HG02938 (cell line): ENCODE results near the gene SRGAP1.
"Not testable (repeated sequence)": the region's sequence is repeated elsewhere in the genome, so short reads cannot be mapped to it uniquely, and the experiment has no call there.

ENCODE experiments used
- ATAC-seq: cut with Tn5 transposase; IDR thresholded peaks from one replicate; pipeline ENCODE4 v1.9.1; 2021; ENCODE audit warnings: mild to moderate bottlenecking, moderate library complexity; ENCODE audit not compliant: unreplicated experiment

Gene SRGAP1

DNA sequence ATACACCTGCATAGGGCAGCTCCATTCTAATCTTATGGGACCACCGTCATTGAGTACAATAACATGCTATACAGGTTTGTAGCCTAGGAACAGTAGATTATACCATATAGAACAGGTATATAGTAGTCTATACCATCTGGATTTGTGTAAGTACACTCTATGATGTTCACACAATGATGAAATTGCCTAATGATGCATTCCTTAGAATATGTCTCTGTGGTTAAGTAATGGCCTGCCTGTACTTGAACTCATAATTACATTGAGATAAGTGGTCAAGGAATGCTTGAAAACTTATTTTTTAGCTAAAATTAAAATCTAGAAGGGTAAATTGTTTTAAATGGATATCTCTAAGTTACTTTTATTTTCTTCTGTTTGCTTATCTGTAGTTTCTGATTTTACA is 152.7 kb downstream of the SRGAP1 start:
- no peak for ATAC-seq

- ATAC-seq: no peak
These were observed 154.1 kb downstream of the SRGAP1 start for GRCh38 chr12:63998584-63998983.

- no peak for ATAC-seq
These were observed 155.4 kb downstream of the SRGAP1 start for GRCh38 chr12:63999853-64000252.

- ATAC-seq: no peak
These were observed 156.9 kb downstream of the SRGAP1 start for GRCh38 chr12:64001439-64001838.

DNA sequence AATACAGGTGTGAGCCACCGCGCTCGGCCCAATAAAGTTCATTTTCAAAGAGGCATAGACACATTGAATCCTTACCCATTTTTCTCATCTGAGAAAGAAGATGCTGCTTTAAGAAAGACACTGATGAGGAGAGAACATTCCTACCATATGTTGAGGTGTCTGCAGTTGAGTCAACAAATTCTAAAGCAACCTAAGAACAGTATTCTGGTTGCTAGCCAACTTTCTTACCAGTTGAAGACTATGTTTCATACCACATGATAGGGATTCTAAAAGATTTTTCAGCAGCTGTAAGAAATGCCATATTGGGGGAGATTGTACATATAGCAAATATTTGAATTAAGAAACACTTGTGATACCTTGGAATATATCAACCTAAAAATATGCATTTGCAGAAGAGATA is 160.1 kb downstream of the SRGAP1 start:
- no peak for ATAC-seq

GRCh38 chr12:64006211-64006825 is 161.8 kb downstream of the SRGAP1 start:
- no peak for ATAC-seq

DNA sequence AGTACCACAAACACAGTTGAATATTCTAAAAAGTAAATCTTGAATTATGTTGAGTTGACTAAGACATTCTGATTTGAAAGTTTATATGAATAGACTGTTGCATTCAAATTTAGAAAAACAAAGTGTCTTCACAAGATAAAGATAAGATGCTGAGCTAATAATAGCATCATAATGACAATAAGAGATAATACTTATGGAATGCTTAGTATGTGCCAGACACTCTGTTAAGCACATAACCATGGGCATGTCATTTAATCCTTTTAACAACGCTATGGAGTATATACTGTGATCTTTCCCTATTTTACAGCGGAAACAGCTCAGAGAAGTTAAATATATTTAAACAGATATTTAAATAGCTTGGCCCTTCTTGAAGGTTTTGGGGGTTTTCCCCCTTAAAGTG is 163.4 kb downstream of the SRGAP1 start:
- no peak for ATAC-seq

DNA sequence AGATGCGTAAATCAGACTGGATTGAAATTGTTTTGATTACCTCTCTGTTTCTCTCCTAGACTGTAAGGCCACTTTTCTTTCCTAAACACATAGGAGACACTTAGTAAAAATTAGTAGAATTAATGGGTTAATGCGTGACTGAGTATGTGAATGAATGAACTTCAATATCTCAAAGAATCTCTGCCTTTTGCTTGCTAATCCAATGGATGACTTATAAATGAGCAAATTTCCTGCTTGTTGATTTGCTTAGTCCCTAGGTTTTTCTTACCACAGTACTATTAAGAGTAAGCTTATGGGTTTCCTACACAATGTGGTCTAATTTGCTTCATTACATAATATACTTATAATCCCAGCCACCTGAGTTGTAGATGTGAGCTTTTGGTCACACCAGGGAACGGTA is 164.1 kb downstream of the SRGAP1 start:
- ATAC-seq: no peak

DNA sequence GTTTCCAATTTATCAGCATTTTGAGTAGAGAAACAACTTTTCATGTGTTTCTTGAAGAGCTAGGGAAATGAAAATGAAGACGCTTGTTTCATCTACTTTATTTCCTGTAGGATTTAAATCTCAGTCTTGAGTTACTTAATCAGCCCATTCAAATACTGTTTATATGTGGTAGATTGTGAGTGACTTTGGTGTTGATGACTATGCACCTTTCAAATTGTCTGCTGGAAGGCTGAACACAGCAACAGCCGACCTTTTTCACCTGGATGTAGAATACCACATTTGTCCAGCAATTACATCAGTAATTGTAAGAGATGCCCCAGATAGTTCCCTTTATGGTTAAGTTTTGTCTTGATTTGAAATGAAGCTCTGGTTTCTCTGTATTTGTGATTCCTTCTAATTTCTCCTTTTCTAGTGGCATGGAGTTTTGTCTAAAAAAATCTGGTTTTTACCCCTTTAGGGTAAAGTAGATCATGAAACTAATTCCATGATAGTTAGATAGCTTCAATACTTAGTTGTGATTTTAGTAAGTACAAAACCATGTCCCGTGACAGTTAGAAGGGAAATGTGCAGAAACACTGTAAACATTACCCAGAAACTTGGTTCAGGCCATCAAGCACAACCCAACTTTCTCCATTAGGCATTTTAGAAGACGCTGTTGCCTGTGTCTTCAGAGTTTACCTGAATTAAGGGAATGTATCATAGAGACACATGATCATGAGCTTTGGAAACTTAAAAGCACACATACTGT is 165.0 kb downstream of the SRGAP1 start:
- ATAC-seq: peak; percentile 59

DNA sequence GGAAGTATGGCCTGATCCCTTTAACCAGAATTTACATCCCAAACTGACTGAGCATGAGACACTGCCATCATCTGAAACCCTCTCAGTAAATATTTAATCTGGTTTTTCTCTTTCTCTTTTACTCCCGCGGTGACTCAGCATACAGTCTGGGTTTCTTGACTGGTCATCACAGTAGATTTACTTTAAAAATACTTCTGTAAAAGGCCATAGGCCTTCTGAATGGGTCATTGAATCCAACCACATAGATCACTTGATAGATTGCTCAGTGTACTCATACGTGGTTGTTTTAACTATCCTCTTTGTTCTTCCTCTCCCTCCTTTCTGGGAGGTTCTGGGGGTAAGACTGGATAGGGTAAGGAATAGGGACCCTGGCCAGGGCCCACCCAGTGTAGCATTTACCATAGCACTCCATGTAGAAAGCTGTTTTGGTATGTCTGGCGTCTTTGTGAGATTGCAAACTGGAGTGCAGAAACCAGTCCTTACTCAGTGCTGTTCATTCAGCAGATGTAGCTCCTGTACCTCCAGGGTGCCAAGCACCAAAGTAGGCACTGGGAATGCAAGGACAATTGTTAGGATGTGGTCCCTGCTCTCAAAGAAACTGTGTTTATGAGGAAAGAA is 165.7 kb downstream of the SRGAP1 start:
- ATAC-seq: peak; percentile 93

DNA sequence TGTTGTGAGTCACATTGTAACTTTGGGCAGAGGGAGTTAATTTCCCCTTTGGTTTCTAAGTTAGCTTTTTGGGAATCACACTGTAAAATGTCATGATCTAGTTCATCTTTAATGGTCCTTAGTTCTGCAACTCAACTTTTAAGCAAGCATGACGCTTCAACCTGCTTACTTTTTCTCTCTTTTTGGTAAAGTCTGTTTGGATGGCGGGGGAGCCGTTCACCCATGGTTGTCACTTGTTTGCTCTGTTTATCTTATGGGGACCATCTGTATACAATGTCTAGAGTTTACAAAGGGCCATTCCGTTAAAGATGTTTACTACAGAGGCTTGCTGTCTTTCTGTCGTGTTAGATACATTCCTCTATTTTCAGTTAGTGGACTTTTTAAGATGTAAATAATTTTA is 172.0 kb downstream of the SRGAP1 start:
- no peak for ATAC-seq

- ATAC-seq: not testable (repeated sequence)
These were observed 173.6 kb downstream of the SRGAP1 start for GRCh38 chr12:64018116-64018515.

DNA sequence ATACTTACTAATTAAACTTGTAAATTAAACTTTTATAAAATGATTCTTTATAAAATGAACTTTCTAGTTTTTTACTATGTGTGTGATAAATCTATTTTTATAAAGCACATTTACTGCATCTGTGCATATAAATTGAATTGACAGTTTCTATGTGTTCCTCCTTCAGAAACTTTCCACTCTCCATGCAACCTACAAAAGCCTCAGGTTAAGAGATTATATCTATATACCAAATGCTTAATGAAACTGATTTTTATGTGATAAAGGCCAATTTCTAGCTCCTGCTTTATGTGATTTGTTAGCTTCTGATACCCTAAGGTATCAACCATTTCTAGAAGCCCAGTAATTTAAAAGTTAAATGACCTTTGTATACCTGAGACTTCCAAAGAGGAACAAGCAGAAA is 174.0 kb downstream of the SRGAP1 start:
- ATAC-seq: no peak

DNA sequence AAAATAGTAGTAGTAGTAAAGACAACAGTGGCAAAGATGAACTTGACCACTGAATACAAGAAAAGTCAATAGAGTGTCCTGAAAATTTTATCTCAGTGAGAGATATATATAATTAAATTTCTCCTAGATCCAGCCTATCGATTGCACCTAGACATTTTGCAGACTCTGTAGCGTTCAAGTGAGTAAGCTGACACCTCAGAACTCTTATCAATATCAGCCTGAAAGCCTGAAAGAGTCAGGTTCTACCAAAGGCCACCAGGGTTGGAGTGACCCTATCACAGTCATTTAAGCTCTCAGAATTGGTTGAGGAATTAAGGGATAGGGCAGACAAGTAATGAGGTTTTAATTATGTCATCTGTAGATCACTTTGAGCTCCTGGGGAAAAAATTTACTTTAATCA is 174.6 kb downstream of the SRGAP1 start:
- ATAC-seq: no peak

GRCh38 chr12:64019654-64020053 is 175.2 kb downstream of the SRGAP1 start:
- ATAC-seq: no peak

- no peak for ATAC-seq
These were observed 180.9 kb downstream of the SRGAP1 start for GRCh38 chr12:64025174-64025958.

DNA sequence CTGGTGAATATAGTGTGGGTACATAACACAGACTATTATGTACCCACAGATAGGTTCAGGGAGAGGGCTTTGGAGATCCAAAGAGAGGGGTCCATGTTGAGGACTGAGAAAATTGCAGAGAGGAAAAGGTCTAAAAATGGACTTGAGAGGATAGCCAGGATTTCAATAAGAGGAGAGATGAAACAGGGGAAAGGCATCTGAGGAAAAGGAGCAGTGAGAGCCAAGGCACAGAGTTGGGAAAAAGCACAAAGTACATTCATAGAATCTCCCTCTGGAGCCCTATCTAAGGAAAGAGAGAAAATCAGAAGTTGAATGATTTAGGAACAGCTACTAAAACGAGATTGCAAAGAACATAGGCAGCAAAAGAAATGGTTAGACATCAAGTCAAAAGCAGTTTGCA is 182.8 kb downstream of the SRGAP1 start:
- no peak for ATAC-seq

DNA sequence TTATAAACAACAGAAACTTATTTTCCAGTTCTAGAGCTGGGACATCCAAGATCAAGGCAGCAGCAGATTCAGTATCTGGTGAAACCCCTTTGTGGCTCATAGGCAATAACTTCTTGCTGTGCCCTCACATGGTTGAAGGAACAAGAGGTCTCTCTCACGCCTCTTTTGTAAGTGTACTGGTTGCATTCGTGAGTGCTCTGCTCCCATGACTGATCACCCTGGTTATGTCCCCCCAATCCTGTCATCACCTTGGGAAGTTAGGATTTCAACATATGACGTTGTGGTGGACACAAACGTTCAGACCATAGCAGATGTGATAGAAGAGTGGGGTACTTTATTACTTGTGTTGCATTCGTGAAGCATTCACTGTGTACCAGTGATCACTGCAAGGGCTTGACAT is 184.0 kb downstream of the SRGAP1 start:
- ATAC-seq: no peak

DNA sequence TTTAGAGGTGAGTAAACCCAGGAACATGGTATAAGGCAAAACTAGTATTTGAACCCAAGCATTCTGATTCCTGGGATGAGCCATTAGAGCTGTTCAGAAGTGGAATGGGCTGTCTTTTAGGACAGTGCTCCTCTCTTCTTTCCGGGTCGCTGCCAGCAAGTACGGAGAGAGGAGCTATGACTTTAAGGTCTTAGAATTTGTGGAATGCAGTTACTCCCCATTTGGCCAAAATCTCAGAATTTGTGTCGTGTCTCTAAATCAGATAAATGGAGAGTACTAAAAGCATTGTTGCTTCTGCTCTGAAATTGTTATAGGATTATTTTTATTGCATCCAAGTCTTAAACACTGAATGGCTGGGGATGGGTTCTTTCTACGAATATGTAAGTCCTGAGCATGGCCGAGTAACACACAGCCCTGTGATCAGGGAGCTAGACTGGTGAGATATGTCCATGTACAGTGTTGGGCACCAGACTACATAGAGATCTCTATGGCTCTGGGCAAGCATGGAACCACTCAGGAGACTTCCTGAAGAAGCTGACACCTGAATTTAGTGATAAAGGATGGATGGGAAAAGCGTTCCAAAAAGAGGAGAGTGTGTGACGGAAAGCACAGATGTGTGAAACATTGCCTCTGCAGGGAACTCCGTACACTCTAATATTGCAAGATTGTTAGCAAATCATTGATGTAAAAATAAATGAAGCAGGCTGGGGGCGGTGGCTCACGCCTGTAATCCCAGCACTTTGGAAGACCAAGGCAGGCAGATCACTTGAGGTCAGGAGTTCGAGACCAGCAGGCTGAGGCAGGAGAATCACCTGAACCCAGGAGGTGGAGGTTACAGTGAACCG is 184.7 kb downstream of the SRGAP1 start:
- no peak for ATAC-seq

- ATAC-seq: no peak
These were observed 185.7 kb downstream of the SRGAP1 start for GRCh38 chr12:64030155-64030554.

DNA sequence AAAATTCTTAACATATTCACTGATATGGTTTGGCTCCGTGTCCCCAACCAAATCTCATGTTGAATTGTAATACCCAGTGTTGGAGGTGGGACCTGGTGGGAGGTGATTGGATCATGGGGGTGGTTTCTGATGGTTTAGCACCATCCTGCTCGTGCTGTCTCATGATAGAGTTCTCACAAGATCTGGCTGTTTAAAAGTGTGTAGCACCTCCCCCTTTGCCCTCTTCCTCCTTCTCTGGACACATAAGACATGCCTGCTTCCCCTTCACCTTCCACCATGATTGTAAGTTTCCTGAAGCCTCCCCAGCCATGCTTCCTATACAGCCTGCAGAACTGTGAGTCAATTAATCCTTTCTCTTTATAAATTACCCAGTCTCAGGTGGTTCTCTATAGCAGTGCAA is 189.6 kb downstream of the SRGAP1 start:
- ATAC-seq: not testable (repeated sequence)
